ENCODE measurements around the gene LITAFD.

- no peak for TF ChIP-seq CTCF (IDR thresholded peaks at IDR 0.05)
- TF ChIP-seq POLR2A (IDR thresholded peaks at IDR 0.05): no peak
Measured at GRCh38 chr16:8877894-8878522, 4.1 kb upstream of the LITAFD start.
